Stimulated activated CD8-positive, alpha-beta memory T cell treated with anti-CD3 and anti-CD28 coated beads, Interleukin-12 subunit alpha, Interleukin-12 subunit beta, amount 100 ng/mL, for 24 hours (primary cell): ENCODE data around the gene CSF2.

ENCODE experiments used
- DNase-seq: peaks from one replicate; pipeline ENCODE4 v3.0.0-alpha.2; 2020; ENCODE audit errors: extremely low read depth

The CSF2 gene

DNA sequence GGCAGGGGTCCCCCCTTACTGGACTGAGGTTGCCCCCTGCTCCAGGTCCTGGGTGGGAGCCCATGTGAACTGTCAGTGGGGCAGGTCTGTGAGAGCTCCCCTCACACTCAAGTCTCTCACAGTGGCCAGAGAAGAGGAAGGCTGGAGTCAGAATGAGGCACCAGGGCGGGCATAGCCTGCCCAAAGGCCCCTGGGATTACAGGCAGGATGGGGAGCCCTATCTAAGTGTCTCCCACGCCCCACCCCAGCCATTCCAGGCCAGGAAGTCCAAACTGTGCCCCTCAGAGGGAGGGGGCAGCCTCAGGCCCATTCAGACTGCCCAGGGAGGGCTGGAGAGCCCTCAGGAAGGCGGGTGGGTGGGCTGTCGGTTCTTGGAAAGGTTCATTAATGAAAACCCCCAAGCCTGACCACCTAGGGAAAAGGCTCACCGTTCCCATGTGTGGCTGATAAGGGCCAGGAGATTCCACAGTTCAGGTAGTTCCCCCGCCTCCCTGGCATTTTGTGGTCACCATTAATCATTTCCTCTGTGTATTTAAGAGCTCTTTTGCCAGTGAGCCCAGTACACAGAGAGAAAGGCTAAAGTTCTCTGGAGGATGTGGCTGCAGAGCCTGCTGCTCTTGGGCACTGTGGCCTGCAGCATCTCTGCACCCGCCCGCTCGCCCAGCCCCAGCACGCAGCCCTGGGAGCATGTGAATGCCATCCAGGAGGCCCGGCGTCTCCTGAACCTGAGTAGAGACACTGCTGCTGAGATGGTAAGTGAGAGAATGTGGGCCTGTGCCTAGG lies at the start of gene CSF2:
Gene CSF2, plus strand, starts transcription at position 559 of the 783 bp plus-strand sequence. Its CDS starts 35 bp downstream, at position 594.
- no peak for DNase-seq

DNA sequence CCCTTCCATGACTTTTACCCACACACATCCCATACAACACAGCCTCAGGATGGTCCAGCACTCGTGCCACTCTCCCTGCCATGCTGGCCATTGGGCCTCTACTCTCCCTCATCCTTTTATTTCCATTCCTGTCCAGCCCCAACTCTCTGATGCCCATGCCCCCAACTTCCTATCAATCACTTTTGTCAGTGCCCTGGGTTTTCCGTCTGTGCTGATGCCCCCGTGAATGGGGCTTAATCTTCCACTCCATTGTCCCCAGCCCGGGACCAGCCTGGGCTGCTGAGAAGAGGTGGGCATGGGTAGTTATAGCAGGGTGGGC lies 49.5 kb upstream of the CSF2 start:
- DNase-seq = no peak

DNA sequence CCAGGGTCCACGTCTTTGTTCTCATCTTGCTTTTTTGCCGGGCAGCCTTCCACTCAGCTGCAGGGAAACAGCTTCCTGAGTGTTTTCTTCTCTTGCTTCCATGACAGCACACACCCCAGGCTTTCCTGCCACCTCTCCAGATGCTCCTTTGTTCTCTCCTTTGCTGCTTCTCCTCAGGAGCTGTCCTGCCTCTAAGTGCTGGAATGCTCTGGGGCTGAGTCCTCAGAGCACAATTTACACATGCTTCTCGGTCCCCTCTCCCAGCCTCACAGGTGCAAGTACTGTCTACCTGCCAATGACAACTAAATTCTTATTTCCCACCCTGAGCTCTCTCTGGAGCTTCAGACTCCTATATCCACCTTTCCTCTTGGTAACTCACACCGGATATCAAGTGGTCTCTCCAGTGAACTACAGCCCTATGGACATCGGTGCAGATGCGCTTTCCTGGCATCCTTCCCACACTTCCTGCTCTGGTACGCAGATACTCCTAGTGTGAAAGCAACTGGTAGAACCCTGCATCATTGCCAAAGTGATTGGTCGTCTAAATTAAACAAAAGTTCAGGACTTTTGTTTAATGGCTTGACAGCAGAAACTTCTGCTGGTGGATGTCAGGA lies 48.7 kb upstream of the CSF2 start:
- no peak for DNase-seq

DNA sequence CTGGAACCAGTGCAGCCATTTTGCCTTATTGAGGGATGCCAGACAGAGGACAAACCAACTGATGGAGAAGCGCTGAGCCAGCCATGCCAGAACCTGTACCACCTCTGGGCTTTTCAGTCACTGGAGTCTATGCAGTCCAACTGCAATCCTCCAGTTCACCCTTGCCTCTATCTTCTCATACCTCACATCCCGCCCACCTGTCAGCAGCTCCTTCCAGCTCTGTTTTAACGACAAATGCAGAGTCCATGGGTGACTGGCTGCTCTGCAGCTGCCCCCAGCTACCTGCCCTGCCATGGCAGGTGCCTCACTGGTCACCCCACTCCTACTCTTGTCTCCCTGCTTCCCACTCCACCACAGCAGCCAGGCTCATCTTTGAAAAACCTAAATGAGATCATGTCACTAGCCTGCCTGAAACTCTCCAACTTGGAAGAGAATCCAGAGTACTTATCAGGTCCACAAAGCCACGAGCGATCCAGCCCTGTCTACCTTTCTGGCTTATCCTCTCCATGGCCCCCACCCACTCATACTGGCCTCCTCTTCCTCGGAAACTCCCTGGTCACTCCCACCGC lies 48.1 kb upstream of the CSF2 start:
- no peak for DNase-seq

DNA sequence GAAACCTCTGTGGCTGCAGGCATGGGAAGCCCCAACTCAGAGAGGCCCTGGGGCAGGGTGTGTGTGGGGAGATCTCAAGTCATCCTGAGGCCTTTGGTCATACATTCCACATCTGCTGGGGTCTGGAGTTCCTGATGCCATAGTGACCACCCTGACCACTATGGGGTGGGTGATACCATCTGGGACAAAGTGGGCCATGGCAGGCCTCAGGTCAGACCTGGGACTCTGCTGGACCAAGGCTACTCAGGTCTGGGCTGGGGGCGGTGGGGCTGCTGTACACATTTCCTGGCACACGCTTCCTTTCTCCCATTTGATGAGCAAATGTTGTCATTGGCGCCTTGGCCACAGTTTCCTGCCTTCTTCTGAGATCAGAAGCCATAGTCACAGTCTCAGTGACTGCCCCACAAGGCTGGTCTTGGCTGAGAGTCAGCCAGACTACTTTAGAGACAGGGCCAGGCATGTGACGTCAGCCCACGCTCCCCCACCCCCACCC lies 47.0 kb upstream of the CSF2 start:
- DNase-seq = no peak

DNA sequence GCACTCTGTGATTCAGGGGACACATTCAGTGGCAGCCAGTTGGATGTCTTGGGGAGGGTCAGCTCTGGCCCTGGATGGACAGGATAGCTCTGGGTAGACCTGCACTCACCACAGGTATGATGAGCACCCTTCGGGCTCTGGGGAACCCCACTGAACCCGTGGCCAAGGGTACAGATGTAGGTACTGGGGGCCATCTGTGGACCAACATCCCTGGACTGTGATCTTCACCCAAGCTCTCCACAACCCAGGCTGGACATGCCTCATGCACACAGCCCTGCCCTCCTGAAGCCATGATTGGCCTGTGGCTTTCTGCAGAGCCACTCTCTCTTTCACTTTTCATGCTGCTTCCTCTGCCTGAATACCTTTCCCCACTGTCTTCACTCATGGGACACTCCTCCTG lies 46.6 kb upstream of the CSF2 start:
- no peak for DNase-seq

DNA sequence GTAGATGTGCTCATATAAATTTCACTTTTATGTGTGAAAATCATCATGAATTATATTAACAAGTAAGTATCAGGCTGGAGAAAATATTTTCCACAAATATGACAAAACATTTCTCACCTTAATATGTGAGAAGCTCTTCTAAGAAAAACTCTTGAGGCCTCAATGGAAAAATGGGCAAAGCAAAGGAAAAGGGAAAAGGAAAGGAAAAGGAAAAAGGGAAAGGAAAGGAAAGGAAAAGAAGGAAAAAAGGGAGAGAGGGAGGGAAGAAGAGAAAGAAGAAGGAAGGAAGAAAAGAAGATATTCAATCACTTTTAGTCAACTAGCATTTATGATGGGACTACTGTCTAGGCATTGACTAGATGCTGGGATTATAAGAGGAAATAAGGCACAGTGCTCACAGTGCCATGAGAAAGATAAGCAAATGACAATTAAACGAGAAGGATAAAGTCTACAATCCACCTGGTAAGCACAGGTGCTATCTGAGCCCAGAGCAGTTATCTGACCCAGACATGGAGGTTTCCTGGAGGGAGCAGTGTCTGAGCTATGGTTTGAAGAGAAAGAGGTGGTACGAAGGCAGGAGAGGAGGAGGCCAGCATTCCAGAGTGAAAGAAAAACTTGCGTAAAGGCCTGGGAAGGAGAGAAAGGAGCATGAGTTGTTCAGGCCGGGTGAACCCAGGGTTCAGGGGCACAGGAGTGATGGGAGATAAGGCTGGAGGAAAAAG lies 43.8 kb upstream of the CSF2 start:
- DNase-seq = no peak

DNA sequence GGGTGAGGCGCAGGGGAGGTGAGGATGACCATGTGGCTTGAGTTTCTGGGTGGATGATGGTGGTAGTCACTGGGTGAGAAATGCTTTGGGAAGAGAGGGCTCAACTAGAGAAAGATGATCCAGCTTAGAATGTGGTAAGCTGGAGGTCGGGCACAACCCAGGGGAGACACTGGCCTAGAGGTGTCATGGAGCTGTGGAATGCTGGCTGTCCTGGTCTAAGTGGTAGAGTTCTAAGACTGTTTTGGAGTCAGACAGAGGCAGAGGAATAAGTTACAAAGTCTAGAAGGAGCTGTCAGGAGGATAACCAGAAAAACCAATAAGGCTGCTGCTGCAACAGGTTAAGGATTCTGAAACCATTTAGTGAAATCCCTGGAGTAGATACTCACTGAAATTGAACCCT lies 43.0 kb upstream of the CSF2 start:
- no peak for DNase-seq

DNA sequence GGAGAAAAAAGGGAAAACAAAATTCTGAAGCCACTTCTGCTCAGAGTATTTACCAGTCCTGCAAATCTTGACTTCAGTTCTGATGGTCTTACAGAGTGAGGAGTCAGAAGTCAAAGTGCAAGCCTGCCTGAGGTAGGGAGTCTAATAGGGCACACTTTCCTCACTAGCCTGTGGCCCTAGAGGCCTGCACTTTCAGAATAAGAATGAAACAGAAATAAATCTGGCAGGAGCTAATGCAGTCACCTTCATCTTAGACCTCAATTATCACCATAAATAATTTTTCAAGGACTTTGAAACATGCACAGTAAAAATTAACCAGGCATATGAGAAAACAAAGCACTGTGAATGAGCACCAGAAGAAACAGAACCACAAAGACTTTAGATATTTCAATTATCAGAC lies 41.4 kb upstream of the CSF2 start:
- DNase-seq = no peak

DNA sequence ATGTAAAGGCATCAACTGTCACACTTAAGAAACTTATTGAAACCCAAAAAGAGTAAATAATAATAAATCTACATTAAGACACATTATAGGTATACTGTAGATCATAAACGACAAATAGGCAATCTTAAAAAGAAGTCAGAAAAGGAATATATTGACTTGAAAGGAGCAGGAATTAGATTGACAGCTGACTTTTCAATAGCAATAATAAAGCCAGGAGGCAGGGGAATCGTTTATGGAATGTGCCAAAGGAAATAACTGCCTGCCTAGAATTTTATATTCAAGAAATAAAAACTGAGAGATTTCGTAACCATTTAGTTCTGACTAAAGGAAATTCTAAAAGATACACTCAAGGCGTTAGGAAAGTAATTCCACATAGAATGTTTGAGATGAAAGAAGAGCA lies 40.5 kb upstream of the CSF2 start:
- DNase-seq = no peak

DNA sequence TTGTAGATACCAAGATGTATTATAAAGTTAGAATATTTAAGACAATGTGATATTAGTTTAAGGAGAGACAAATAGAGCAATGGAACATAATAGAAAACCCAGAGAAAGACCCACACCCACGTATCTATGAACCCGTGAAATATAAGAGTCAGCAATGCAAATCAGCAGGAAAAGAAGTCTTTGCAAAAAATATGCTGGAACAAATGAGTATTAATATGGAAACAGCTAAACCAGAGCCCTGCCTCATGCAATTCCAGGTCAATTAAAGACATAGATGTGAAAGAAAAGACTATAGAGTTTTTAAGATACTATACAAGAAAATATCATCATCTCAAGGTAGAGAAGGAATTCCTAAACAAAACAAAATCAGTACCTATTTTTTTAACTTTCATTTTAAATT lies 36.2 kb upstream of the CSF2 start:
- no peak for DNase-seq

DNA sequence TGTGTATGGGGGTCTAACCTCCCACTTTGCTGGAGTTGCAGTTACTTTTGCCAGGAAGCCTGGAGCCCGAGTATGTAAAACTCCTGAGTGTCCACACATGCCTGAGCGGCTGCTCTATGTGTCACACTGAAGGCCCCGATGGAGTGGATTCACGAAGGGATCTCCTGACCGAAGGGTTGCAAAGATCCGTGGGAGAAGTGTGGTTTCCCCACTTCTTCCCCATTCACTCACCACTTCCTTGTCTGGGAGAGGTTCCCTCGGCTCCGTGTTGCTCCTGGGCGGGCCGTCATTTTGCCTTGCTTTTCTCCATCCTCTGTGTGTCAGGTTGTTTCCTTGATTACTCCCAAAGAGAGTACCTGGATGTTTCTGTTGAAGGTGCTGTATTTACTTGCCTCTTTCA lies 29.4 kb upstream of the CSF2 start:
- no peak for DNase-seq

DNA sequence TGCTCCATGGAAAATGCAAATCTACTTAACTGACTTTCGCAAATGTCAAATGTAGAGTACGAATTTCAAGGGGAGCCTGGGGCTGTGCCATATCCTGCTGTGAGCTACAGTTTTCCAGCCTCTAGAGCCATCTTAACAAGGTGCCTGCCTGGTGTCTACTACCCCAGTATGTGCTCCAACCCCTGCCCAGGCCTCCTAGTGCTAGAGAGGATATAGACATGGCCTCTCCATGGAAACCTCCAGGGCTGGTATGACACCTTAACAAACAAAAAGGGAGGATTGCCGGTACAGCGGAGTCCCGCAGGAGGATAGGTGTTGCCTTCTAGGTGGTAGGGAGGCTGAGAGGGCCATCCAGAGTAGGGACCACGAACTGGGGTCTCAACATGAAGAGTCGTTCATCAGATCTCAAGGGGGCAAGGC lies 26.7 kb upstream of the CSF2 start:
- DNase-seq = no peak

DNA sequence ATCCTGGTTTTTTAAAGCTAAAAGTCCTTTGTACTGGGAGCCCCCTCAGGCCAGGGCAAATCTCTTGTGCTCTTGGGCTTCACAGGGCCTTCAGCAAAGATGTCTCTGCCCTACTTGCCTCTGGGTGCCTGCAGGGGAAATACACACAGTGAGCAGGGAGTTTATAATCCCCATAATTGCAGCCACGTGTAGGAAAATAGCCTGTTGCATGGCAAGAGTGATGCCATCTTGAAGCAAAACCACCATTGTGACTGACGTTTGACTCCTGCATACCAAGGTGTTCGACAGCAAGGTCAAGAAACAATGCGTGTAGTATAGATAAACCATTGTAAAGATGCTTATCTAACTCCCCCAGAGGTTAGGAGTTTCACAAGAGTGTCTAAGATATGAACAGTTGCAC lies 24.5 kb upstream of the CSF2 start:
- DNase-seq = no peak

DNA sequence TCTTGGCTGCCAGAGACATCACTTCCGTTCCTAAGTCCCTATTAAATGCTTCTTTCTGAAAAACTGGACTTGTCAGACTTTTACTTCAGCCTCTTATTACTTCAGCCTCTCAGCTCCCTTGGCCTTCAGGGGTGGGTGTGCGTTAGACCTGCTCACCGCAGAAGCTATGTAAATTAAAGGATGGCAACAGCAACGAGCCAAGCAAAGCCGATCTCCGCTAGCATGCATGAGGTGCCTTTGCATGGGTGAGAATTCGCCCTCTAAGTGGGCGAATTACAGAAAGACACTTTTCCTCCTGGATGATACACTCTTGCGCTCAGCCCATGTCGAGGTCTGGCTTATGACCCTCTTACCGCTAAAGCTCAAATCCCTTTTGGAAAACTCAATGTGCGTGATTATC lies 24.0 kb upstream of the CSF2 start:
- DNase-seq = no peak

DNA sequence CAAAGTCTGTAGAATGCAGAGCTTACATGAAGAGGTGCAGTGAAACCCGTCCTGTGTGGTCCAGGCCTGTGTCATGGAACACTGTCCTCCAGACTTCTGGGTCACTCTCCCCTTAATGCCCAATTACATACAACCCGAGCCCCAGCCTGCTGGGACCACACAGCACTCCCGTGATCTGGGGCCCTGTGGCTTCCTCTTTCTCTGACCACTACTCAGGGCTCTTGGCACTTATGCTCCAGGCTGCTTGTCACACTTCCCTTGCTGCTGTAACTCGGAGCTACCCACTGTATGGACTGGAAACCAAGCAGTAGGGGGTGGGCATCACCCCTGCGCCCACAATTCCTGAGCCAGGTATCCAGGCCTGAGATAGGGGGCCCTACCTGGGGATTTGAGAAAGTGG lies 23.5 kb upstream of the CSF2 start:
- DNase-seq = no peak

DNA sequence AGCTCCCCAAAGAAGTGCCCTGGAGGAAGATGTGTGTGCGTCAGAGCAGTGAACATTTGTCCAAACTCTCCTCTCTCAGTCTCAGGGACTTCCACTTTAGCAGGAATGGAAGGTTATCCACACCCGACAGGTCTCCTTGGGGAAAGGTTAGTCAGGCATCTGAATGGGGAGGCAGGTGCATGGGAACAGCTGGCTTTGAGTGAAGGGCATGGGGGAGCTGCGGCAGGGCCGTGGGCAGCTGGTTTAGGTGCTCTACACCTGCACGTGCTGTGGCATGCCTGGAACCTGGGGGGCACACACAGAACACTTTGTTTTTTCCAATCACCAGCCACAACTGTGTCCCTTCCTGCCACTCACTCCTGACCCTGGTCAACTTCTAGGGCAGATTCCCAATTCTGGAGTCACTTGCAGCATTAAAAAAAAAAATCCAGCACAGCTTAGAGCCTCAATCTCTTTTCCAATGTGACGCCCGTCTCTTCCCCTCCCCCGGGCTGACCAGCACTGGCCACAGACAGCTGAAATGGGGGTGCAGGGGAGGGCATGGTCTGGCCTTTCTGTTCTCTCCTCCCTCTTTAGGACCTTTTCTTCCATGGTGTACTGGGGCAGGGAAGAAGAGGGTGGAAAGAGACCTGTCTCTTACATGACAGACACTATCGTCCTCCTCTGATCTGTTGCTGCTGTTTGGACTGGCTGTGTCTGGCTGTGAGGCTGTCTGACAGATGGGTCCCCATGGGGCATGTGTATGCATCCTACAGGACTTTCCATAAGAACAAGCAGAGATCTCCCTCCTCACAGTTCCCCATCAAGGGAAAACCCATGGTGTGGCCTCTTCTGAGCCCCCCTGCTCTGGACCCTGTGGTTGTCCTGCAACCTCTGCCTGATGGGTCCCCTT lies 22.7 kb upstream of the CSF2 start:
- no peak for DNase-seq

DNA sequence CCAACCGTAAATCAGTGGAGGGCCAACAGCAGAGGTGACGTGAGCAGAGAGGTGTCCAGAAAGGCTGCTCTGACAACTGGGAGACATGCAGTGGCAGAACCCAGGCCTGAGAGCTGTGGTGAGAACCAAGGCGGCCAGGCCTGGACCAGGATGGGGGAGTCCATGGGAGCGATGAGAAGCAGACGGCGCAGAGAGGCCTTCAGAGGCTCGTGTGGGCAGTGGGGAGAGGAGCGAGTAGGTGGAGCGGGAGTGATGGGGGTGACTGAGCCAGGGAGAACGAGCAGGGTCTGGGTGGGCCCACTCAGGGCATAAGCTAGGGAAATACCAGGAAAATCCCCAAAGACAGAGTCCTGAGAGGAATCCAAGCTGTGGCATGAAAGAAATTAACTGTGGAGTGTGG lies 21.1 kb upstream of the CSF2 start:
- DNase-seq = no peak

DNA sequence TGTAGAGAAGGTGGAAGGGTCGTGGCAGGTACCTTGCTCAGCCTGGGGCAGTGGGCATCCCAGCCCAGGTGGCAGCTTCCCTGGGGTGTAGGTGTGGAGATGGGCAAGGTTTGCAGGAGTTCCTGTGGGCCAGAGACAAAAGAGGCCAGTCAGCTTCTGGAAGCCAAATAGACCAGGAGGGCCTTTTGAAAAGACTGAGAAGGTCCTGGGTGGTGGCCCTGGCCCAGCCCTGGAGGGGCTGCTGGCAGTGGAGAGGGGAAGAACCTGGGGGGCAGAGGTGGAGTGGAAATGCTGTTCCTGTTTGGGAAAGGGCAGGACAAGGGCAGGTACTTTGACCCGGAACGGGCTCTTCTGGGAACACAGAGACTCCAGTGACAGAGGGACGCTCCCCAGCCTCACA lies 20.1 kb upstream of the CSF2 start:
- no peak for DNase-seq

DNA sequence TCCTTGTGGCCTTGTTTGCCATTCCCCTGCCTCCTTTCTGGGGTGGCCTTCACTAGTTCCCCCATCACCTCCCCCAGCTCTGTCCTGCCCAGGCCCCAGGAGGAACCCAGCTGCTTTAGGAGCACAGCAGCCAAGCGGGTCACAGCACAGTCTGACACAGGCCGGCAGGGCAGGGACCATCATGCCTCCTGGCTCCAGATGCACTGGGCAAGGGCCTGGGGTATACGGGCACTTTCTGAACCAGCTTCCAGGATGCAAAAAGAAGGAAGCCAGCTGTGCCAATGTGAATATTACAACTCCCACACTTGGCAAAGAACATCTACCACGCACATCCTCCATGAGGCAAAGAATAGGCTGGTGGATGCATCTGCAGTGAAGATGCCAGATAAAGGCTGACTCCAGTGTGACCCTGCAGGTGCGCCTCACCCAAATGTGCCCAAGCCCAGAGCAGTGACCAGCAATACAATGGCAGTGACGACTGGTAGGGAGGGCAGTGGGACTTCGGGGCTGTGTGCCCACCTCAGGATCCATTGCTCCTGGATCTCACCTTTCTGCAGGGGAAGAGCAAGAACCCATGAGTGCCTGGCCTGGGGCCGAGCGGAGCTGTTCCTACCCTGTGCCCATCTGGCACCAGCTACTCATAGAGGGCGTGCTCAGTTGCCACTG lies 19.4 kb upstream of the CSF2 start:
- no peak for DNase-seq
